NB4 (cell line): Measurements from ENCODE around the gene NCDN.

ENCODE experiments used
- POLR2A ChIP-seq: IDR thresholded peaks from 2 replicates; pipeline ENCODE4 v1.6.1; 2011; ENCODE audit warnings: mild to moderate bottlenecking; ENCODE audit not compliant: insufficient read length; ENCODE audit errors: extremely low read depth
- TF ChIP-seq, protein P1 (sequence below): IDR thresholded peaks from one replicate; pipeline ENCODE4 v1.5.1; 2012; ENCODE audit warnings: low read depth, low read length

DNA sequence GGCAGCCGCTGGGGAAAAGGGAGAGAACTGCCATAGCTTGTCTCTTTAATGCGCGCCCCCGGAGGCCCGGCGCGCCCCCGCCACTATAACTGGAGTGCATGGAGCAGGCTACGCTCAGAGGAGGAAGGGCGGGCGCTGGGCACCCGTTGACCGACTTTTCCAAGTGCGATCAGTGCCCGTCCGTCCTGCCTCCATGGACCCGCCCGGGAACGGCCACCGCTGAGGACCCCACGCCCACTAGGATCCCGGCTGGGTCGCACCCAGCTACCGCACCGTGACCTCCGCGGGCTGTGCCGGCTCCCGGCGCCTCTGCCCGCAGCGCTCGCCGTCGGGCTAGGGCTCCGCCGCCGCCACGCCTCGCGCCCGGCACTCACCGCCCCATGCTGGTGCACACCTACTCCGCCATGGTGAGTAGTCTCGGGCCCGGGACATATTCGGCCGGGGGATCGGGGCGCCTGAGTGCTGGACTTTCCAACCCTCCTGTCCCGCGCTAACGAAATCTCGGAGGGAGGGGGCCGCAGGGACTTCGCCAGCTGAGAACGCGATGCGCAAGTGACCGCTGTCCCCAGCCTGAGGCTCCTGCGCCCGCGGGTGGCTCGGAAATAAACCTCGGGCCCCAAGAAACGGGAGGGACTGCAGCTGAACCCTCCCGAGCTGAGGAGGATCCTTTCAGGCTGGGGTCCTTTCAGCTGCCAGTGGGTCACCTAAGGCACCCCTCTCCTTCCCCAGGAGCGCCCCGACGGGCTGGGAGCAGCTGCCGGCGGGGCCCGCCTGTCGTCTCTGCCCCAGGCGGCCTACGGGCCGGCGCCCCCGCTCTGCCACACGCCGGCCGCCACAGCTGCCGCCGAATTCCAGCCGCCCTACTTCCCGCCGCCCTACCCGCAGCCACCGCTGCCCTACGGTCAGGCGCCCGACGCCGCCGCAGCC, 15.9 kb downstream of the NCDN start, which contains the start of gene TFAP2E:
- TF ChIP-seq, protein P1, sequence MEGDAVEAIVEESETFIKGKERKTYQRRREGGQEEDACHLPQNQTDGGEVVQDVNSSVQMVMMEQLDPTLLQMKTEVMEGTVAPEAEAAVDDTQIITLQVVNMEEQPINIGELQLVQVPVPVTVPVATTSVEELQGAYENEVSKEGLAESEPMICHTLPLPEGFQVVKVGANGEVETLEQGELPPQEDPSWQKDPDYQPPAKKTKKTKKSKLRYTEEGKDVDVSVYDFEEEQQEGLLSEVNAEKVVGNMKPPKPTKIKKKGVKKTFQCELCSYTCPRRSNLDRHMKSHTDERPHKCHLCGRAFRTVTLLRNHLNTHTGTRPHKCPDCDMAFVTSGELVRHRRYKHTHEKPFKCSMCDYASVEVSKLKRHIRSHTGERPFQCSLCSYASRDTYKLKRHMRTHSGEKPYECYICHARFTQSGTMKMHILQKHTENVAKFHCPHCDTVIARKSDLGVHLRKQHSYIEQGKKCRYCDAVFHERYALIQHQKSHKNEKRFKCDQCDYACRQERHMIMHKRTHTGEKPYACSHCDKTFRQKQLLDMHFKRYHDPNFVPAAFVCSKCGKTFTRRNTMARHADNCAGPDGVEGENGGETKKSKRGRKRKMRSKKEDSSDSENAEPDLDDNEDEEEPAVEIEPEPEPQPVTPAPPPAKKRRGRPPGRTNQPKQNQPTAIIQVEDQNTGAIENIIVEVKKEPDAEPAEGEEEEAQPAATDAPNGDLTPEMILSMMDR, result no peak
- TF ChIP-seq POLR2A, result no peak
